ENCODE results near the gene MDH2.

GRCh38 chr7:76037310-76037709, 10.6 kb upstream of the MDH2 start:
- TF ChIP-seq PATZ1 (CRISPR knock-in tag; IDR thresholded peaks at IDR 0.05; ENCODE audit: borderline replicate concordance) (no peak), TSHZ2 (CRISPR knock-in tag; IDR thresholded peaks at IDR 0.05) (no peak), CSRNP3 (CRISPR knock-in tag; IDR thresholded peaks at IDR 0.05) (no peak), TOX (CRISPR knock-in tag; IDR thresholded peaks at IDR 0.05; ENCODE audit: borderline replicate concordance) (no peak), ZNF8 (CRISPR knock-in tag; IDR thresholded peaks at IDR 0.05) (no peak), RARB (CRISPR knock-in tag; IDR thresholded peaks at IDR 0.05) (no peak)

Data from SK-N-SH treated with all-trans-retinoic acid at 6 μM for 48 hours (cell line).